Measurements from ENCODE around the gene CA7.
A peak's percentile ranks its signal among the peaks of the same experiment; 100 is the strongest.
"Not testable (repeated sequence)": the region's sequence is repeated elsewhere in the genome, so short reads cannot be mapped to it uniquely, and the experiment has no call there.

The CA7 gene

DNA sequence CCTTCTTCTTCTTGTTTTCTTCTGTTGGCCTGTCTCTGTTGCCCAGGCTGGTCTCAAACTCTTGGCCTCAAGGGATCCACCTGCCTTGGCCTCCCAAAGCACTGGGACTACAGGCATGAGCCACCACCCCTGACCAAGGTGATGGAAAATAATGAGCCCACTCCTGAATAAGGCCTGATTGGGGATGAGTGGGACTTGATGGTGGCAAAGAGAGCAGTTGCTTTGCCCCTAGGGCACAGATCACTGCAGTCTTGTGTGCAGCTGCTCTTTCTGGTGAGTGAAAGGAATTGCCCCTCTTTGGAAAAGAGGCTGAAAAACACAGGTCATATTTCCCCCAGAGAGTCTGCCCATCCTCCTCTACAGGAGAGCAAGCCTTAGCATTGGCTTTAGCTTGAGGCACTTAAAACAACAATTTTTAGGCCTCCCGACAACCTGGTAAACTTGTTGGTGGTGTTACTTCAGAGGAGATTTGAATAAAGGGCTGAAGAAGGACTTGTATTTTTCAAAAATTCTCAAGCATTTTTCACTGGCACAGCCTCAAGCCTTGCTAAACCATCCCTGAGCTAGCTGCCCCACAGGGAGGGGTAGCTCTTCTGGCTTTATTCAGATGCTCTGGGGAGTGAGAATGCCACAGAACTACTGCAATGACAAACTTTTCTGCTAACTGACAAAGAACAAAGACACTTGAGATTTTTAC lies 30.0 kb downstream of the CA7 start:
- DNase-seq, result no peak

GRCh38 chr16:66878067-66878466 lies 33.9 kb downstream of the CA7 start:
- peak; percentile 61 for DNase-seq

GRCh38 chr16:66880288-66881013 lies 36.2 kb downstream of the CA7 start, which contains the start of gene PDP2:
TSS of gene PDP2 (plus strand) at chr16:66880515. CDS start at chr16:66884285, 3,770 bp downstream.
- peak; percentile 84 for DNase-seq

GRCh38 chr16:66881014-66881417 lies 36.8 kb downstream of the CA7 start:
- DNase-seq, result peak; percentile 27

DNA sequence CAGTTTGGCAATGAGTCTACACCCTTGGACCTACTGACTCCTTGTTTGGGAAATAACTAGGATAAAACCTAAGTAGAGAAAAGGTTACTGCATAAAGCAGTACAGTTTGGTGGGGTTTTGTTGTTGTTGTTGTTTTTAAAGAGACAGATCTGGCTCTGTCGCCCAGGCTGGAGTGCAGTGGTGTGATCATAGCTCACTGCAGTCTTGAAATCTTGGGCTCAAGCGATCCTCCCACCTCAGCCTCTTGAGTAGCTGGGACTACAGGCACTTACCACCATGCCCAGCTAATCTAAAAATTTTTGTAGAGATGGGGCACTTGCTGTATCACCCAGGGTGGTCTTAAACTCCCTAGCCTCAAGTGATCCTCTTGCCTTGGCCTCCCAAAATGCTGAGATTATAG lies 37.3 kb downstream of the CA7 start:
- no peak for DNase-seq

DNA sequence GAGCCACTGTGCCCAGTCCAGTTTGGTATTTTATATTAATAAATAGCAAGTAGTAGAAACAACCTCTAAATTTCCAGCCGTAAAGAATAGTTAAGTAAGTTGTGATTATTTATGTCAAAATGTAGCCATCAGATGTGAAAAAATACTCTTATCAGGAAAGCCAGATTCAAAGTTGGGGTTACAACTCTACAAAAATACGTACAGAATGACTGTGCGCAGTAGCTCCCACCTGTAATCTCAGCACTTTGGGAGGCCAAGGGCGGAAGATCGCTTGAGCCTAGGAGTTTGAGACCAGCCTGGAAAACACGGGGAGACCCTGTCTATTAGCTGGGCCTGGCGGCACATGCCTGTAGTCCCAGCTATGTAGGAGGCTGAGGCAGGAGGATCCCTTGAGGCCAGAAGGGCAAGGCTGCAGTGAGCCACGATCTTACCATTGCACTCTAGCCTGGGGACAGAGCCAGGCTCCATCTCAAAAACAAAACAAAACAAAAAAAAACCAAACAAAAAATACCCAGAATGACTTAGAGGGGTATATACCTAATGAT lies 37.8 kb downstream of the CA7 start:
- DNase-seq, result no peak

DNA sequence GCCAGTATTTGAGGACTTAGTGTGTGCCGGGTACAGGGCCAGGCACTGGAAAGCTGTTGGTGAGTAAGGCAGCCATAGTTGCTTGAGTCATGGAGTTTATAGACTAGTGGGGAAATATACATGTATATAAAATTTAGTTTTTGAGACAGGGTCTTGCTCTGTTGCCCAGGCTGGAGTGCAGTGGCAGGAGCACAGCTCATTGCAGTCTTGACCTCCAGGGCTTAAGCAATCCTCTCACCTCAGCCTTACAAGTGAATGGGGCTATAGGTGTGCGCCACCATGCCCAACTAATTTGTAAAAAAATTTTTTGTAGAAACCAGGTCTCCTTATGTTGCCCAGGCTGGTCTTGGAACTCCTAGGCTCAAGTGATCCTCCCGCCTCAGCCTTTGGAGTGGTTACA lies 38.5 kb downstream of the CA7 start:
- DNase-seq, result no peak

GRCh38 chr16:66885491-66885890 lies 41.3 kb downstream of the CA7 start:
- DNase-seq, result no peak

- DNase-seq, result no peak
These were observed 42.1 kb downstream of the CA7 start for GRCh38 chr16:66886321-66886720.

GRCh38 chr16:66886914-66887313 lies 42.7 kb downstream of the CA7 start:
- DNase-seq, result no peak

GRCh38 chr16:66888647-66889615 lies 44.7 kb downstream of the CA7 start:
- DNase-seq, result no peak

- DNase-seq, result no peak
These were observed 45.4 kb downstream of the CA7 start for GRCh38 chr16:66889622-66890021.

GRCh38 chr16:66890799-66891198 lies 46.6 kb downstream of the CA7 start:
- DNase-seq, result no peak

GRCh38 chr16:66891360-66891759 lies 47.1 kb downstream of the CA7 start:
- no peak for DNase-seq

DNA sequence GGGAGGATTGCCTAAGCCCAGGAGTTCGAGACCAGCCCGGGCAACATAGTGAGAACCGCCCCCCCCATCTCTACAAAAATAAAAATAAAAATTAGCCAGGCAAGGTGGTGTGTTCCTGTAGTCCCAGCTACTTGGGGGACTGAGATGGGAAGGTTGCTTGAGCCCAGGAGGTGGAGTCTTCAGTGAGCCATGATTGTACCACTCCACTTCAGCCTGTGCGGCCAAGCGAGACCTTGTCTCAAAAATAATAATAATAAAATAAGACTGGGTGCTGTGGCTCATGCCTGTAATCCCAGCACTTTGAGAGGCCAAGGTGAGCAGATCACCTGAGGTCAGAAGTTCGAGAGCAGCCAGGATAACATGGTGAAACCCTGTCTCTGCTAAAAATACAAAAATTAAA lies 47.6 kb downstream of the CA7 start:
- no peak for DNase-seq

- no peak for DNase-seq
These were observed 49.8 kb downstream of the CA7 start for GRCh38 chr16:66894055-66894454.

- peak; percentile 54 for DNase-seq
These were observed 50.9 kb downstream of the CA7 start for GRCh38 chr16:66894948-66895688.

- DNase-seq, result no peak
These were observed 51.4 kb downstream of the CA7 start for GRCh38 chr16:66895689-66895979.

- DNase-seq, result no peak
These were observed 51.8 kb downstream of the CA7 start for GRCh38 chr16:66895999-66896398.

DNA sequence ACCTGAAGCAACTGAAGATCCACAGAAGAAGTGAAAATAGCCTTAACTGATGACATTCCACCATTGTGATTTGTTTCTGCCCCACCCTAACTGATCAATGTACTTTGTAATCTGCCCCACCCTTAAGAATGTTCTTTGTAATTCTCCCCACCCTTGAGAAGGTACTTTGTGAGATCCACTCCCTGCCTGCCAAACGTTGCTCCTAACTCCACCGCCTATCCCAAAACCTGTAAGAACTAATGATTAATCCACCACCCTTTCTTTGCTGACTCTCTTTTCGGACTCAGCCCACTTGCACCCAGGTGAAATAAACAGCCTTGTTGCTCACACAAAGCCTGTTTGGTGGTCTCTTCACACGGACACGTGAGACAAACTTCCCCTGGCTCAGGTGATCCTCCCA lies 52.5 kb downstream of the CA7 start:
- not testable (repeated sequence) for DNase-seq

DNA sequence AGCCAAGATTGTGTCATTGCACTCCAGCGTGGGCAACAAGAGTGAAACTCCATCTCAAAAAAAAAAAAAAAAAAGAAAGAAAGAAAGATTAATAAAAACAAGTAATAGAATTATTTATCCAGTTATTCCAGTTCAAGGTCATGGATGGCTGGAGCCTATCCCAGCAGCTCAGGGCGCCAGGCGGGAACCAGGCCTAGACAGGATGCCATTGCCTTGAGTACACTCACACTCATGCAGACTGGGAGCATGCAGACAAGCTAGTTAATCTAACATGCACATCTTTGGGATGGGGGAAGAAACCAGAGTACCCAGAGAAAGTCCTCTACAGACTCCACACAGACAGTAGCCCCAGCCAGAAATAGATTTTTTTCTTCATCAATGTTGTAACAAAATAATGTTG lies 54.0 kb downstream of the CA7 start:
- DNase-seq, result no peak

DNA sequence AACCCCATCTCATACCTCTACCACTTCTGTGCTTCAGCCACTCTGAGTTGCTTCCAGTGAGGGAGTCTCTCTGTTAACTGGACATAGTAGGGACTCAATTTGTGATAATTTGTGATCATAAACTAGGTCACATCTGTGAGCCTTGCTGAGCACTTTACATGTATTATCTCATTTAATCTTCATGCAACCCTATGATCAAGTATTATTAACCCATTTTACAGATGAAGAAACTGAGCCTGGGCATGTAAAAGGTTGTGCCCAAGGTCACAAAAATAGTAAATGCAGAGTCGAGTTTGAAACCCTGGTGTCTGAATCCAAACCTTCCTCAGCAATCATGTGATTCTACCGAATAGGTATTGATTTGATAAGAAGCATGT lies 54.7 kb downstream of the CA7 start:
- no peak for DNase-seq
